HEK293 (cell line): ENCODE measurements around the gene COPE.
A peak's percentile ranks its signal among the peaks of the same experiment; 100 is the strongest.

ENCODE experiments used
- CTCF ChIA-PET: fragments of 350-600 bp; formaldehyde crosslinking; extraction: SDS; loops from one replicate; lab custom pipeline; 2021; ENCODE audit warnings: antibody characterized with exemption; lab: Yijun Ruan, JAX
- POLR2A ChIA-PET: fragments of 300-600 bp; formaldehyde crosslinking; extraction: SDS; loops from one replicate; lab custom pipeline; 2020; ENCODE audit warnings: antibody characterized with exemption, inconsistent platforms; lab: Yijun Ruan, JAX
- H3K27ac ChIP-seq: fragments of 200-500 bp; sonication (Bioruptor generic); 2 replicates; pipeline ENCODE4 v1.5.1; 2014; ENCODE audit warnings: low read depth, low read length, control low read depth, inconsistent platforms; ENCODE audit errors: extremely low read depth
- H3K36me3 ChIP-seq, 2 experiments: fragments of 200-500 bp in 1 of 2; sonication (Bioruptor generic) in 1 of 2; 1 replicate in 1 of 2; 2 replicates in 1 of 2; pipeline ENCODE4 v1.5.1; 2014 to 2017; ENCODE audit warnings: inconsistent platforms in 2 of 2, low read length in 2 of 2; ENCODE audit not compliant: control insufficient read depth in 2 of 2, insufficient read depth in 1 of 2
- H3K4me1 ChIP-seq: fragments of 200-500 bp; sonication (Bioruptor generic); 2 replicates; pipeline ENCODE4 v1.5.1; 2014; ENCODE audit warnings: mild to moderate bottlenecking, low read length, inconsistent platforms; ENCODE audit not compliant: control insufficient read depth, insufficient read depth
- H3K4me3 ChIP-seq: 2 replicates; pipeline ENCODE4 v1.5.1; 2011; ENCODE audit warnings: low read depth, mild to moderate bottlenecking, control low read depth, low read length, moderate library complexity
- H3K9me3 ChIP-seq: fragments of 200-500 bp; sonication (Bioruptor generic); 2 replicates; pipeline ENCODE4 v1.5.1; 2014; ENCODE audit warnings: low read depth, low read length, inconsistent platforms; ENCODE audit not compliant: control insufficient read depth, insufficient read depth
- OVOL3 ChIP-seq: fragments of 450-650 bp; formaldehyde crosslinking; IDR thresholded peaks from 2 replicates; pipeline ENCODE4 v1.5.1; 2016; ENCODE audit warnings: missing biosample characterization, missing genetic modification characterization
- PRDM1 ChIP-seq: fragments of 450-650 bp; formaldehyde crosslinking; IDR thresholded peaks from 2 replicates; pipeline ENCODE4; 2016; ENCODE audit warnings: missing biosample characterization, missing genetic modification characterization
- PRDM10 ChIP-seq: fragments of 450-650 bp; formaldehyde crosslinking; IDR thresholded peaks from 2 replicates; pipeline ENCODE4 v1.5.1; 2016; ENCODE audit warnings: missing biosample characterization, missing genetic modification characterization
- PRDM2 ChIP-seq: fragments of 450-650 bp; formaldehyde crosslinking; IDR thresholded peaks from 2 replicates; pipeline ENCODE4 v1.5.1; 2016; ENCODE audit warnings: missing biosample characterization, missing genetic modification characterization, borderline replicate concordance
- REPIN1 ChIP-seq: fragments of 450-650 bp; formaldehyde crosslinking; IDR thresholded peaks from 2 replicates; pipeline ENCODE4 v1.5.1; 2017; ENCODE audit warnings: missing biosample characterization, missing genetic modification characterization, low read depth
- SCRT1 ChIP-seq: fragments of 450-650 bp; formaldehyde crosslinking; IDR thresholded peaks from 2 replicates; pipeline ENCODE4 v1.5.1; 2016; ENCODE audit warnings: missing biosample characterization, missing genetic modification characterization, borderline replicate concordance
- ZIC2 ChIP-seq: fragments of 450-650 bp; formaldehyde crosslinking; IDR thresholded peaks from 2 replicates; pipeline ENCODE4 v1.5.1; 2016; ENCODE audit warnings: missing biosample characterization, missing genetic modification characterization
- ZNF585B ChIP-seq: fragments of 450-650 bp; formaldehyde crosslinking; IDR thresholded peaks from 2 replicates; pipeline ENCODE4 v1.5.1; 2016; ENCODE audit warnings: missing biosample characterization, missing genetic modification characterization
- ZNF596 ChIP-seq: fragments of 450-650 bp; IDR thresholded peaks from 2 replicates; pipeline ENCODE4 v1.5.0; 2018; ENCODE audit warnings: missing biosample characterization, mild to moderate bottlenecking, missing genetic modification characterization, moderate library complexity
- ZNF623 ChIP-seq: fragments of 450-650 bp; formaldehyde crosslinking; IDR thresholded peaks from 2 replicates; pipeline ENCODE4 v1.5.1; 2016; ENCODE audit warnings: missing biosample characterization, missing genetic modification characterization
- ZNF677 ChIP-seq: fragments of 450-650 bp; IDR thresholded peaks from 2 replicates; pipeline ENCODE4 v1.5.0; 2018; ENCODE audit warnings: missing biosample characterization, mild to moderate bottlenecking, missing genetic modification characterization, moderate library complexity

COPE gene

GRCh38 chr19:18966307-18966706 lies 47.1 kb upstream of the COPE start:
- Histone ChIP-seq H3K36me3 (no peaks in the 10 kb centered on the region), H3K4me3 (no peak overlapping the region), H3K27ac (no peak overlapping the region), H3K4me1 (no peaks in the 10 kb centered on the region), H3K9me3 (no peaks in the 10 kb centered on the region)
- CTCF ChIA-PET = interaction anchor here (0.5 to 1.6 kb wide), 3 partner anchors 26 to 1235 kb away, joined by 3 to 5 read pairs (median 3); no protein-coding TSS in a partner anchor
- POLR2A ChIA-PET = interaction anchor here (1.2 kb wide), 1 partner anchor 21 kb away, joined by 4 read pairs; no protein-coding TSS in a partner anchor
- TF ChIP-seq PRDM2 (tag by site-specific recombination) (no peak), ZNF585B (tag by site-specific recombination) (no peak), ZNF677 (tag by site-specific recombination) (no peak), PRDM10 (peak; percentile 68), ZNF596 (tag by site-specific recombination) (0 out of 2 replicates have a peak, but pooled peaks have one; percentile 9), PRDM1 (0 out of 2 replicates have a peak, but pooled peaks have one; percentile 25)

GRCh38 chr19:18964121-18964520 lies 44.9 kb upstream of the COPE start:
- H3K9me3 ChIP-seq = no peaks in the 10 kb centered on the region
- TF ChIP-seq ZIC2 (tag by site-specific recombination) (no peak), SCRT1 (no peak), REPIN1 (tag by site-specific recombination) (peak; percentile 76; the same call in 1 of the 2 replicates)
- H3K4me3 ChIP-seq = no peak overlapping the region
- CTCF ChIA-PET = interaction anchor here (0.6 kb wide), 1 partner anchor 957 kb away, joined by 3 read pairs; no protein-coding TSS in a partner anchor
- POLR2A ChIA-PET = no interaction called here
- no peaks in the 10 kb centered on the region for H3K4me1 ChIP-seq
- no peak overlapping the region for H3K27ac ChIP-seq
- no peaks in the 10 kb centered on the region for H3K36me3 ChIP-seq

GRCh38 chr19:18961767-18962620 lies 42.8 kb upstream of the COPE start:
- H3K4me3 ChIP-seq = no peak overlapping the region
- no peaks in the 10 kb centered on the region for H3K36me3 ChIP-seq
- no peak overlapping the region for H3K27ac ChIP-seq
- CTCF ChIA-PET = no interaction called here
- H3K9me3 ChIP-seq = no peaks in the 10 kb centered on the region
- TF ChIP-seq OVOL3 (tag by site-specific recombination) (no peak), ZNF623 (peak; percentile 87)
- POLR2A ChIA-PET = no interaction called here
- no peaks in the 10 kb centered on the region for H3K4me1 ChIP-seq
